HEK293 (cell line): ENCODE data around the gene MN1.

ENCODE experiments used
- GLI4 ChIP-seq: fragments of 450-650 bp; formaldehyde crosslinking; IDR thresholded peaks from 2 replicates; pipeline ENCODE4 v1.5.1; 2016; ENCODE audit warnings: missing biosample characterization, missing genetic modification characterization
- HOXA7 ChIP-seq: sonication (generic); formaldehyde crosslinking; IDR thresholded peaks from 2 replicates; pipeline ENCODE4 v1.8.1; 2022; ENCODE audit warnings: missing genetic modification reagents, borderline replicate concordance
- OSR2 ChIP-seq: fragments of 450-650 bp; formaldehyde crosslinking; IDR thresholded peaks from 2 replicates; pipeline ENCODE4 v1.5.1; 2016; ENCODE audit warnings: missing biosample characterization, missing genetic modification characterization
- PRDM10 ChIP-seq: fragments of 450-650 bp; formaldehyde crosslinking; IDR thresholded peaks from 2 replicates; pipeline ENCODE4 v1.5.1; 2016; ENCODE audit warnings: missing biosample characterization, missing genetic modification characterization
- SALL2 ChIP-seq: fragments of 450-650 bp; formaldehyde crosslinking; IDR thresholded peaks from 2 replicates; pipeline ENCODE4 v1.5.0; 2017; ENCODE audit warnings: missing biosample characterization, mild to moderate bottlenecking, missing genetic modification characterization, borderline replicate concordance
- SCRT1 ChIP-seq: fragments of 450-650 bp; formaldehyde crosslinking; IDR thresholded peaks from 2 replicates; pipeline ENCODE4 v1.5.1; 2016; ENCODE audit warnings: missing biosample characterization, missing genetic modification characterization, borderline replicate concordance
- SP3 ChIP-seq: fragments of 450-650 bp; formaldehyde crosslinking; IDR thresholded peaks from 2 replicates; pipeline ENCODE4 v1.5.1; 2016; ENCODE audit warnings: missing biosample characterization, missing genetic modification characterization
- ZBTB17 ChIP-seq: fragments of 450-650 bp; formaldehyde crosslinking; IDR thresholded peaks from 2 replicates; pipeline ENCODE4 v1.5.1; 2016; ENCODE audit warnings: missing biosample characterization, missing genetic modification characterization
- ZFP3 ChIP-seq: fragments of 450-650 bp; formaldehyde crosslinking; IDR thresholded peaks from 2 replicates; pipeline ENCODE4 v1.5.1; 2016; ENCODE audit warnings: low read depth, missing biosample characterization, missing genetic modification characterization
- ZFP37 ChIP-seq: fragments of 450-650 bp; formaldehyde crosslinking; IDR thresholded peaks from 2 replicates; pipeline ENCODE4 v1.5.1; 2016; ENCODE audit warnings: missing biosample characterization, missing genetic modification characterization
- ZNF132 ChIP-seq: fragments of 450-650 bp; formaldehyde crosslinking; IDR thresholded peaks from 2 replicates; pipeline ENCODE4 v1.5.1; 2017; ENCODE audit warnings: missing biosample characterization, missing genetic modification characterization, borderline replicate concordance
- ZNF175 ChIP-seq: fragments of 450-650 bp; formaldehyde crosslinking; IDR thresholded peaks from 2 replicates; pipeline ENCODE4 v1.5.1; 2016; ENCODE audit warnings: missing biosample characterization, missing genetic modification characterization
- ZNF274 ChIP-seq, 2 experiments: fragments of 200-500 bp in 1 of 2; fragments of 450-650 bp in 1 of 2; sonication (Bioruptor generic) in 1 of 2; formaldehyde crosslinking in 1 of 2; IDR thresholded peaks; 2 replicates each; pipeline versions ENCODE4 v1.5.1 to v1.6.1; 2014 to 2016; ENCODE audit warnings: borderline replicate concordance in 1 of 2, inconsistent platforms in 1 of 2, low read length in 1 of 2, missing biosample characterization in 1 of 2, missing genetic modification characterization in 1 of 2
- ZNF302 ChIP-seq: fragments of 450-650 bp; formaldehyde crosslinking; IDR thresholded peaks from 2 replicates; pipeline ENCODE4 v1.5.1; 2016; ENCODE audit warnings: missing biosample characterization, missing genetic modification characterization, low read depth
- ZNF324 ChIP-seq: fragments of 450-650 bp; formaldehyde crosslinking; IDR thresholded peaks from 2 replicates; pipeline ENCODE4 v1.5.1; 2016; ENCODE audit warnings: missing biosample characterization, missing genetic modification characterization
- ZNF335 ChIP-seq: fragments of 450-650 bp; formaldehyde crosslinking; conservative IDR thresholded peaks from 2 replicates; pipeline ENCODE4 v1.5.1; 2016; ENCODE audit warnings: missing biosample characterization, missing genetic modification characterization
- ZNF366 ChIP-seq: fragments of 450-650 bp; formaldehyde crosslinking; conservative IDR thresholded peaks from 2 replicates; pipeline ENCODE4 v1.5.1; 2016; ENCODE audit warnings: missing biosample characterization, missing genetic modification characterization
- ZNF391 ChIP-seq: fragments of 450-650 bp; formaldehyde crosslinking; IDR thresholded peaks from 2 replicates; pipeline ENCODE4 v1.5.1; 2016; ENCODE audit warnings: low read depth, missing biosample characterization, missing genetic modification characterization, borderline replicate concordance
- ZNF426 ChIP-seq: fragments of 450-650 bp; formaldehyde crosslinking; IDR thresholded peaks from 2 replicates; pipeline ENCODE4 v1.5.1; 2017; ENCODE audit warnings: missing biosample characterization, missing genetic modification characterization, mild to moderate bottlenecking, inconsistent platforms, moderate library complexity
- ZNF473 ChIP-seq: fragments of 450-650 bp; formaldehyde crosslinking; IDR thresholded peaks from 2 replicates; pipeline ENCODE4 v1.5.1; 2017; ENCODE audit warnings: missing biosample characterization, missing genetic modification characterization
- ZNF488 ChIP-seq: fragments of 450-650 bp; formaldehyde crosslinking; IDR thresholded peaks from 2 replicates; pipeline ENCODE4 v1.5.1; 2016; ENCODE audit warnings: missing biosample characterization, missing genetic modification characterization
- ZNF514 ChIP-seq: fragments of 450-650 bp; formaldehyde crosslinking; IDR thresholded peaks from 2 replicates; pipeline ENCODE4 v1.5.1; 2016; ENCODE audit warnings: missing biosample characterization, missing genetic modification characterization
- ZNF530 ChIP-seq: fragments of 450-650 bp; formaldehyde crosslinking; IDR thresholded peaks from 2 replicates; pipeline ENCODE4 v1.5.1; 2016; ENCODE audit warnings: low read depth, missing biosample characterization, missing genetic modification characterization
- ZNF660 ChIP-seq: fragments of 450-650 bp; IDR thresholded peaks from 2 replicates; pipeline ENCODE4 v1.5.1; 2018; ENCODE audit warnings: missing biosample characterization, mild to moderate bottlenecking, missing genetic modification characterization
- ZNF677 ChIP-seq: fragments of 450-650 bp; IDR thresholded peaks from 2 replicates; pipeline ENCODE4 v1.5.0; 2018; ENCODE audit warnings: missing biosample characterization, mild to moderate bottlenecking, missing genetic modification characterization, moderate library complexity
- ZNF830 ChIP-seq: fragments of 450-650 bp; IDR thresholded peaks from 2 replicates; pipeline ENCODE4 v1.5.0; 2018; ENCODE audit warnings: missing biosample characterization, missing genetic modification characterization, low read depth, mild to moderate bottlenecking, moderate library complexity
- ZNF837 ChIP-seq: fragments of 450-650 bp; formaldehyde crosslinking; IDR thresholded peaks from 2 replicates; pipeline ENCODE4 v1.5.1; 2016; ENCODE audit warnings: missing biosample characterization, missing genetic modification characterization
- TF ChIP-seq, protein P1 (sequence below): fragments of 450-650 bp; formaldehyde crosslinking; IDR thresholded peaks from 2 replicates; pipeline ENCODE4 v1.5.1; 2016; ENCODE audit warnings: missing biosample characterization, missing genetic modification characterization
- TF ChIP-seq, protein P2 (sequence below): fragments of 450-650 bp; formaldehyde crosslinking; IDR thresholded peaks from 2 replicates; pipeline ENCODE4 v1.5.1; 2016; ENCODE audit warnings: missing biosample characterization, missing genetic modification characterization
- TF ChIP-seq, protein P3 (sequence below): fragments of 450-650 bp; formaldehyde crosslinking; IDR thresholded peaks from 2 replicates; pipeline ENCODE4 v1.5.1; 2016; ENCODE audit warnings: missing biosample characterization, missing genetic modification characterization
- TF ChIP-seq, protein P4 (sequence below): fragments of 450-650 bp; formaldehyde crosslinking; IDR thresholded peaks from 2 replicates; pipeline ENCODE4 v1.5.1; 2017; ENCODE audit warnings: missing biosample characterization, missing genetic modification characterization

The MN1 gene

DNA sequence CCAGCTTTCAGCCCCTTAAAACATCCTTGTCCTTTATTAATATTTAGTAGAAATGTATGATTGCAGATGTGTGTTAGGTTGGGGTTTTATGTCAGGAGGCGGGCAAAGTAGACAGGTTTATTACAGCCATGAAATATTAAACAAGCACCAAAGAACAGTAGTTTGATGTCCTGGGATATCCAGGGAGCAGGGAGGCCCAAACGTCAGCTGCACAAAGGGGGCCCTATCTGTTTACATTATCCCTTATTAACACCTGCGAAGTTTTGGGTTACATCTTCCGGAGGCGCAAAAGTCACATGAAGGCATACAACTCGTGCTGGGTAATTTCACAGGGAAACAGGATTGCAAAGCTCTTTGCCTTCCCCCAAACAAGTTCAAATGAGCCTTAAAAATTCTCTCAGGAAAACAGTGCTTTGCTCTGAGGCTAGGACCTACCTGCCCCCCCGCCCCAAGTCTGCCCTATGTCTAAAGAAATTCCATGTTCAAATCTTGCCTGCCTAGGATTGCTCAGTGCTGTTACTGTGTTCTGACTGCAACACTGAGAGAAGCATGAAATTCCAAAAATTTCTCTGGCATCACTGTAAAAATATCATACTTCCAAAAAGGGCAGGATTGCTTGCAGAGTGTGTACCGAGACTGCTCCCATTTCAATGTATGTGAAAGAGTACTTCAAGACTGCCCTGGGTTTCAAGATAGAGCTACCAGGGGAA lies 8.9 kb downstream of the MN1 start (continued):
- TF ChIP-seq ZNF335 (no peak), ZNF366 (peak; percentile 32; the same call in 1 of the 2 replicates), ZNF302 (tag by site-specific recombination) (no peak), ZNF132 (tag by site-specific recombination) (no peak), ZBTB17 (tag by site-specific recombination) (peak; percentile 38; the same call in 1 of the 2 replicates), SCRT1 (tag by site-specific recombination) (no peak), HOXA7 (CRISPR knock-in tag) (no peak), ZNF426 (tag by site-specific recombination) (no peak), ZNF530 (no peak), ZNF514 (tag by site-specific recombination) (no peak), GLI4 (tag by site-specific recombination) (no peak), ZNF830 (tag by site-specific recombination) (no peak), SP3 (tag by site-specific recombination) (no peak), ZNF837 (tag by site-specific recombination) (no peak), ZNF488 (tag by site-specific recombination) (no peak), ZNF391 (no peak), ZNF175 (tag by site-specific recombination) (no peak), ZFP37 (no peak), ZNF677 (tag by site-specific recombination) (no peak), PRDM10 (tag by site-specific recombination) (peak; percentile 66), ZNF324 (no peak), ZNF473 (tag by site-specific recombination) (no peak), ZFP3 (tag by site-specific recombination) (no peak), ZNF274 (IDR thresholded peaks at IDR 0.05; ENCODE audit: low read length) (no peak), ZNF274 (tag by site-specific recombination; IDR thresholded peaks at IDR 0.05; ENCODE audit: borderline replicate concordance) (no peak), SALL2 (tag by site-specific recombination) (no peak), ZNF660 (tag by site-specific recombination) (no peak), OSR2 (tag by site-specific recombination) (peak; percentile 98)
- TF ChIP-seq, protein P1, sequence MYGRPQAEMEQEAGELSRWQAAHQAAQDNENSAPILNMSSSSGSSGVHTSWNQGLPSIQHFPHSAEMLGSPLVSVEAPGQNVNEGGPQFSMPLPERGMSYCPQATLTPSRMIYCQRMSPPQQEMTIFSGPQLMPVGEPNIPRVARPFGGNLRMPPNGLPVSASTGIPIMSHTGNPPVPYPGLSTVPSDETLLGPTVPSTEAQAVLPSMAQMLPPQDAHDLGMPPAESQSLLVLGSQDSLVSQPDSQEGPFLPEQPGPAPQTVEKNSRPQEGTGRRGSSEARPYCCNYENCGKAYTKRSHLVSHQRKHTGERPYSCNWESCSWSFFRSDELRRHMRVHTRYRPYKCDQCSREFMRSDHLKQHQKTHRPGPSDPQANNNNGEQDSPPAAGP (tag by site-specific recombination), result no peak
- TF ChIP-seq, protein P2, sequence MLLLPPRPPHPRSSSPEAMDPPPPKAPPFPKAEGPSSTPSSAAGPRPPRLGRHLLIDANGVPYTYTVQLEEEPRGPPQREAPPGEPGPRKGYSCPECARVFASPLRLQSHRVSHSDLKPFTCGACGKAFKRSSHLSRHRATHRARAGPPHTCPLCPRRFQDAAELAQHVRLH, result no peak
- TF ChIP-seq, protein P3, sequence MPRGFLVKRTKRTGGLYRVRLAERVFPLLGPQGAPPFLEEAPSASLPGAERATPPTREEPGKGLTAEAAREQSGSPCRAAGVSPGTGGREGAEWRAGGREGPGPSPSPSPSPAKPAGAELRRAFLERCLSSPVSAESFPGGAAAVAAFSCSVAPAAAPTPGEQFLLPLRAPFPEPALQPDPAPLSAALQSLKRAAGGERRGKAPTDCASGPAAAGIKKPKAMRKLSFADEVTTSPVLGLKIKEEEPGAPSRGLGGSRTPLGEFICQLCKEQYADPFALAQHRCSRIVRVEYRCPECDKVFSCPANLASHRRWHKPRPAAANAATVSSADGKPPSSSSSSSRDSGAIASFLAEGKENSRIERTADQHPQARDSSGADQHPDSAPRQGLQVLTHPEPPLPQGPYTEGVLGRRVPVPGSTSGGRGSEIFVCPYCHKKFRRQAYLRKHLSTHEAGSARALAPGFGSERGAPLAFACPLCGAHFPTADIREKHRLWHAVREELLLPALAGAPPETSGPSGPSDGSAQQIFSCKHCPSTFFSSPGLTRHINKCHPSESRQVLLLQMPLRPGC (tag by site-specific recombination), result no peak
- TF ChIP-seq, protein P4, sequence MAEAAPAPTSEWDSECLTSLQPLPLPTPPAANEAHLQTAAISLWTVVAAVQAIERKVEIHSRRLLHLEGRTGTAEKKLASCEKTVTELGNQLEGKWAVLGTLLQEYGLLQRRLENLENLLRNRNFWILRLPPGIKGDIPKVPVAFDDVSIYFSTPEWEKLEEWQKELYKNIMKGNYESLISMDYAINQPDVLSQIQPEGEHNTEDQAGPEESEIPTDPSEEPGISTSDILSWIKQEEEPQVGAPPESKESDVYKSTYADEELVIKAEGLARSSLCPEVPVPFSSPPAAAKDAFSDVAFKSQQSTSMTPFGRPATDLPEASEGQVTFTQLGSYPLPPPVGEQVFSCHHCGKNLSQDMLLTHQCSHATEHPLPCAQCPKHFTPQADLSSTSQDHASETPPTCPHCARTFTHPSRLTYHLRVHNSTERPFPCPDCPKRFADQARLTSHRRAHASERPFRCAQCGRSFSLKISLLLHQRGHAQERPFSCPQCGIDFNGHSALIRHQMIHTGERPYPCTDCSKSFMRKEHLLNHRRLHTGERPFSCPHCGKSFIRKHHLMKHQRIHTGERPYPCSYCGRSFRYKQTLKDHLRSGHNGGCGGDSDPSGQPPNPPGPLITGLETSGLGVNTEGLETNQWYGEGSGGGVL, result no peak
